Neuronal stem cell (in vitro differentiated cells): ENCODE data around the gene EDRF1.
"Not testable (repeated sequence)": the region's sequence is repeated elsewhere in the genome, so short reads cannot be mapped to it uniquely, and the experiment has no call there.

Source experiments
- DNase-seq: peaks from one replicate; pipeline ENCODE4 v3.0.0-alpha.2; 2013; ENCODE audit warnings: low spot score
- H2AFZ ChIP-seq: one replicate; pipeline ENCODE4 v1.6.1; 2013; ENCODE audit warnings: mild to moderate bottlenecking, low read length, inconsistent platforms
- H2AK5ac ChIP-seq: 2 replicates; pipeline ENCODE4 v1.6.1; 2013; ENCODE audit warnings: low read depth, mild to moderate bottlenecking, inconsistent platforms, low read length, moderate library complexity, mixed read lengths
- H2BK120ac ChIP-seq: 2 replicates; pipeline ENCODE4 v1.6.1; 2013; ENCODE audit warnings: low read depth, mild to moderate bottlenecking, inconsistent platforms, low read length, moderate library complexity, mixed read lengths
- H2BK12ac ChIP-seq: one replicate; pipeline ENCODE4 v1.6.1; 2013; ENCODE audit warnings: low read length, inconsistent platforms
- H2BK15ac ChIP-seq: 2 replicates; pipeline ENCODE4 v1.6.1; 2013; ENCODE audit warnings: mild to moderate bottlenecking, low read length, inconsistent platforms, mixed read lengths
- H2BK5ac ChIP-seq: one replicate; pipeline ENCODE4 v1.6.1; 2013; ENCODE audit warnings: inconsistent platforms, mild to moderate bottlenecking, low read length, moderate library complexity
- H3K14ac ChIP-seq: one replicate; pipeline ENCODE4 v1.6.1; 2013; ENCODE audit warnings: low read length, inconsistent platforms
- H3K18ac ChIP-seq: 2 replicates; pipeline ENCODE4 v1.6.1; 2013; ENCODE audit warnings: low read length, inconsistent platforms
- H3K23ac ChIP-seq: 2 replicates; pipeline ENCODE4 v1.6.1; 2013; ENCODE audit warnings: low read depth, mild to moderate bottlenecking, mixed read lengths, low read length, inconsistent platforms; ENCODE audit not compliant: poor library complexity
- H3K27ac ChIP-seq: replicated peaks from 3 replicates; pipeline ENCODE4 v1.5.1; 2013; ENCODE audit warnings: low read length, inconsistent platforms
- H3K27me3 ChIP-seq, 3 experiments: 2 replicates each; pipeline ENCODE4 v1.6.1; 2013; ENCODE audit warnings: low read length in 3 of 3, mild to moderate bottlenecking in 2 of 3, inconsistent platforms in 1 of 3, low read depth in 1 of 3, mixed read lengths in 1 of 3, moderate library complexity in 1 of 3; ENCODE audit not compliant: control insufficient read depth in 3 of 3, insufficient read depth in 3 of 3
- H3K36me3 ChIP-seq, 2 donors: replicated peaks in 1 of 2; 2 replicates each; pipeline ENCODE4 v1.6.1; 2013; ENCODE audit warnings: low read length in 2 of 2; ENCODE audit not compliant: control insufficient read depth in 2 of 2, insufficient read depth in 2 of 2
- H3K4ac ChIP-seq: 2 replicates; pipeline ENCODE4 v1.6.1; 2013; ENCODE audit warnings: inconsistent platforms, mild to moderate bottlenecking, low read length, moderate library complexity
- H3K4me1 ChIP-seq, 2 donors: 1 replicate in 1 of 2; 2 replicates in 1 of 2; pipeline ENCODE4 v1.6.1; 2013; ENCODE audit warnings: low read length in 2 of 2, low read depth in 1 of 2; ENCODE audit not compliant: control insufficient read depth in 2 of 2, insufficient read depth in 1 of 2
- H3K4me2 ChIP-seq: one replicate; pipeline ENCODE4 v1.6.1; 2013; ENCODE audit warnings: mild to moderate bottlenecking, low read length, inconsistent platforms; ENCODE audit not compliant: insufficient read depth, poor library complexity, severe bottlenecking
- H3K4me3 ChIP-seq, 2 donors: 2 replicates each; pipeline ENCODE4 v1.5.1; 2013; ENCODE audit warnings: low read length in 2 of 2, mild to moderate bottlenecking in 2 of 2, inconsistent platforms in 1 of 2, moderate library complexity in 1 of 2
- H3K79me1 ChIP-seq: one replicate; pipeline ENCODE4 v1.6.1; 2013; ENCODE audit warnings: low read depth, mild to moderate bottlenecking, inconsistent platforms, low read length, moderate library complexity
- H3K9ac ChIP-seq: one replicate; pipeline ENCODE4 v1.6.1; 2013; ENCODE audit warnings: mild to moderate bottlenecking, low read depth, low read length, inconsistent platforms; ENCODE audit not compliant: poor library complexity
- H3K9me3 ChIP-seq, 2 donors: replicated peaks in 1 of 2; 2 replicates each; pipeline versions ENCODE3 to v1.6.1; 2013; ENCODE audit warnings: low read length in 2 of 2, mild to moderate bottlenecking in 2 of 2, inconsistent platforms in 1 of 2, low read depth in 1 of 2, mixed read lengths in 1 of 2, moderate library complexity in 1 of 2; ENCODE audit not compliant: control insufficient read depth in 2 of 2, insufficient read depth in 1 of 2
- H4K8ac ChIP-seq: one replicate; pipeline ENCODE4 v1.6.1; 2013; ENCODE audit warnings: low read depth, mild to moderate bottlenecking, inconsistent platforms, low read length, moderate library complexity
- H4K91ac ChIP-seq: one replicate; pipeline ENCODE4 v1.6.1; 2013; ENCODE audit warnings: low read length, low read depth, mild to moderate bottlenecking, inconsistent platforms; ENCODE audit not compliant: poor library complexity
- WGBS, 2 donors: extraction: QIAGEN DNeasy Blood & Tissue Kit; methylation state at CpG; one replicate each; pipeline ENCODE4 v1.1.7; 2013; ENCODE audit warnings: missing lambda C conversion rate in 2 of 2, mixed read lengths in 1 of 2; ENCODE audit not compliant: insufficient read length in 2 of 2, insufficient replicate concordance in 1 of 2; ENCODE audit errors: extremely low coverage in 2 of 2; 5-methylcytosine and 5-hydroxymethylcytosine counted together

EDRF1 gene

DNA sequence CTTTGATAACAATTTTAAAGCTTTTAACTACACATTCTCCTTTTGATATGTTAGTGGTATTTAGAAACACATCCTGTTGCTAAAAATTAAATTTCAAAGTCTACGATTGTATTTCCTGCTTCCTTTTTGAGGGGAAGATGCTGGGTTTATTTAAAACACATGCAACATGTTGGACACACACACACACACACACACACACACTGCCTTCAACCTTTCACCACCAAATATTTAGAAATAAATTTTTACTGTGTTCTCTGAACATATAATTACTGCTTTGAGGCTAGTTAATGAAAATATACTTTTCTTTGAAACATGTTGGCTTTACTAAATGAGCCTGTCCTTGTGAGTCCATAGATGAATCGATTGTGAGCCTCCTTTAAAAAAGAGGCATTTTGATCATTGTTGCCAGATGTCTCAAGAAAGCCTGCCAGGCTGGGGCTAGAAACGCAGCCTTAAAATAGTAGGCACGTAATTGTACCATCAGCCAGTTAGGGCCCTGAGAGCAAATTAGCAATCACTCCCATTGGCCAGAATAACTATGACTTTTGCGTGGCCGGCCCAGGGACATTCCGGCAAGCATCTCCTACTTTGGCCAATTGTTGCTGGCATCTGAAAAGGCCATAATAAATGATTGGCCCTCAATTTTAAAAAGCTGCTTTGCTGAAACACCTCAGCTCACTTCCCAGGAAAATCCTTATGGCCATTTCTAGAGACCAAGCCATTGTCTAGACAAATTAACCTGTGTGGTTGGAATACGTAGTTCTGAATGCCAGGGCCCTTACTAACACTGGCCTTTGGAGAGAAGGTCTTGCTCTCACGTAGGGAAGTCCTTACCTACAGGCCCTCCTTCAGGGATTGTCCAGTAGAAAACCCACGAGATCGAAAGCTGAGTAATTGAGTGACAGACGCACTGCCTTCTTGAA lies 26.6 kb upstream of the EDRF1 start:
- Histone ChIP-seq H3K23ac (no peak overlapping the region), H3K4me2 (no peak overlapping the region), H3K79me1 (no peaks in the 10 kb centered on the region), H2AFZ (peak overlapping the region; percentile 19), H3K4ac (no peak overlapping the region), H2BK120ac (no peak overlapping the region), H3K14ac (no peak overlapping the region), H4K91ac (no peak overlapping the region), H3K9me3 (no peaks in the 10 kb centered on the region), H2BK15ac (no peak overlapping the region), H3K27me3 (peaks cover 0 to 5% (median 0%) of the 10 kb centered on the region in 3 experiments), H3K4me3 (no peak overlapping the region), H3K4me1 (no peaks in the 10 kb centered on the region), H3K27ac (no peak overlapping the region), H2AK5ac (no peak overlapping the region), H2BK5ac (no peak overlapping the region), H3K36me3 (no peaks in the 10 kb centered on the region), H3K18ac (no peak overlapping the region), H3K9ac (no peak overlapping the region), H2BK12ac (no peak overlapping the region), H4K8ac (no peak overlapping the region)
- no peak for DNase-seq
- WGBS, 2 donors, result no CpG with 5 or more reads among the region's 12 CpGs

DNA sequence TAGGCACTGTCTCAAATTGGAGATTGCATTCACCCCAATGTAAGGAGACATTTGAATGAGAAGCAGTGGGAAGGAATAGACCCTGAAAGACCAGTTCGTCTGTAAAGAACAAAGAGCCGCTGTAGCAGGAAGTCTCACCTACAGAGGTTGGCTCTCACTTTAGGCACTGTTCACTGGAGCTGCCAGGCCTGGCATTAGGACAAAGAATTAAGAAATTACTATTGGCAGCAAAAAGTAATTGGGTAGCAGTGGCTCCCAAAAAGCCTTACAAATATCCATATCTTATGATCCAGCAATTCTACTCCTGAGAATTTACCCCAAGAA lies 26.0 kb upstream of the EDRF1 start:
- H3K4ac ChIP-seq, result no peak overlapping the region
- no peak overlapping the region for H4K8ac ChIP-seq
- H3K14ac ChIP-seq, result no peak overlapping the region
- no peak overlapping the region for H2AK5ac ChIP-seq
- no peak overlapping the region for H3K18ac ChIP-seq
- H3K4me3 ChIP-seq, result no peak overlapping the region
- H3K36me3 ChIP-seq, result no peaks in the 10 kb centered on the region
- H2BK120ac ChIP-seq, result no peak overlapping the region
- no peak overlapping the region for H2BK15ac ChIP-seq
- no CpG with 5 or more reads among the region's 2 CpGs for WGBS, 2 donors
- no peak overlapping the region for H2BK12ac ChIP-seq
- H3K9me3 ChIP-seq, result no peaks in the 10 kb centered on the region
- no peak overlapping the region for H3K9ac ChIP-seq
- H4K91ac ChIP-seq, result no peak overlapping the region
- H3K79me1 ChIP-seq, result no peaks in the 10 kb centered on the region
- H3K4me1 ChIP-seq, result no peaks in the 10 kb centered on the region
- H3K4me2 ChIP-seq, result no peak overlapping the region
- H2BK5ac ChIP-seq, result no peak overlapping the region
- no peak overlapping the region for H3K27ac ChIP-seq
- H2AFZ ChIP-seq, result peak overlapping the region; percentile 19
- no peak for DNase-seq
- peaks cover 0 to 5% (median 0%) of the 10 kb centered on the region in 3 experiments for H3K27me3 ChIP-seq
- H3K23ac ChIP-seq, result no peak overlapping the region

DNA sequence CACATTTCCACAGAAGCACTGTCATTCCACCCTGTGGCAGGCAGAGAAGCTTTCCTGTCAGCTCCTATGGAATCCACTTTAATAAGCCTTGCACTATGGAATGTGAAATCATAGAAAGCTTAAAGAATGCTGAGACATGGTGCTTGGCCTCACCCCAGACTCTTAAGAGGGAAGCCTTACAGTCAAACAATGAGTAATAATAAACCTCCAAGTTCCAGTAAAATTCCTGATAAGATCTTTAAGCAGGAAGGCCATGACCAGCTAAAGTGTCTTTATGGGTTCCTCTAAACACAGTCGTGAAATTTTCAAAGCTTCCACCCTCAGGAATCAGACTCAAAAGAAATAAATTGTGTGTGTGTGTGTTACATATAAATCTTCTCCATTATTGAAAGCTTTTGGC lies 24.6 kb upstream of the EDRF1 start:
- Histone ChIP-seq H3K9me3 (no peaks in the 10 kb centered on the region), H3K4me2 (no peak overlapping the region)
- no CpG with 5 or more reads among the region's 1 CpG for WGBS, 2 donors

DNA sequence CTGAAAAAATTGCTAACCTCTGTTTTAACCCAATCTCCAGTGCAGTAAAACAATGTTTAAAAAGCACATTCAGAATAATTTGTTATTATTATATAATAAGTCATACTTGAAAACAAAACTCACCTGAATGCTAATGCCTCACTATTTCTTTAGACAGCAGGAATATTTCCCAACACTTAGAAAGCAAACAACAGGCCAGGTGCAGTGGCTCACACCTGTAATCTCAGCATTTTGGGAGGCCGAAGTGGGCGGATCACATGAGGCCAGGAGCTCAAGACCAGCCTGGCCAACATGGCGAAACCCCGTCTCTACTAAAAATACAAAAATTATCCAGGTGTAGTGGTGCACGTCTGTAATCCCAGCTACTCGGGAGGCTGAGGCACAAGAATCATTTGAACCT lies 22.6 kb upstream of the EDRF1 start:
- WGBS, 2 donors, result no CpG with 5 or more reads among the region's 6 CpGs
- H2AK5ac ChIP-seq, result not testable (repeated sequence)

More for the DNA sequence above, 24.6 kb upstream of the EDRF1 start:
- no peak overlapping the region for H2BK120ac ChIP-seq
- H3K23ac ChIP-seq, result no peak overlapping the region
- H2BK12ac ChIP-seq, result no peak overlapping the region
- no peak overlapping the region for H4K8ac ChIP-seq
- no peak overlapping the region for H3K14ac ChIP-seq
- no peak for DNase-seq
- no peak overlapping the region for H2BK5ac ChIP-seq
- no peak overlapping the region for H3K27ac ChIP-seq
- no peaks in the 10 kb centered on the region for H3K79me1 ChIP-seq
- H3K27me3 ChIP-seq, result no peaks in the 10 kb centered on the region
- H3K18ac ChIP-seq, result no peak overlapping the region
- H2BK15ac ChIP-seq, result no peak overlapping the region
- H3K4ac ChIP-seq, result no peak overlapping the region
- H2AK5ac ChIP-seq, result no peak overlapping the region
- H2AFZ ChIP-seq, result no peak overlapping the region
- no peak overlapping the region for H4K91ac ChIP-seq
- H3K4me1 ChIP-seq, result no peaks in the 10 kb centered on the region
- H3K4me3 ChIP-seq, result no peak overlapping the region
- no peaks in the 10 kb centered on the region for H3K36me3 ChIP-seq
- H3K9ac ChIP-seq, result no peak overlapping the region

More for the DNA sequence above, 22.6 kb upstream of the EDRF1 start:
- not testable (repeated sequence) for H3K9ac ChIP-seq, H3K27me3 ChIP-seq, H3K27ac ChIP-seq, H3K23ac ChIP-seq, H4K8ac ChIP-seq, H3K4me3 ChIP-seq, H3K14ac ChIP-seq, H2BK120ac ChIP-seq, H3K4me2 ChIP-seq, H3K4me1 ChIP-seq, H3K4ac ChIP-seq, H4K91ac ChIP-seq, DNase-seq, H3K36me3 ChIP-seq, H3K9me3 ChIP-seq, H2AFZ ChIP-seq, H3K79me1 ChIP-seq, H2BK15ac ChIP-seq, H2BK12ac ChIP-seq, H2BK5ac ChIP-seq, H3K18ac ChIP-seq
